AG08396 (cell line): ENCODE measurements around the gene ARHGAP15.
A peak's percentile ranks its signal among the peaks of the same experiment; 100 is the strongest.

Experiments
- DNase-seq: peaks from one replicate; pipeline ENCODE4 v3.0.0; 2012; ENCODE audit warnings: low spot score, mixed read lengths

Gene ARHGAP15

GRCh38 chr2:143398781-143399180 is 269.6 kb downstream of the ARHGAP15 start:
- no peak for DNase-seq

GRCh38 chr2:143399631-143400069 is 270.4 kb downstream of the ARHGAP15 start:
- DNase-seq, result no peak

- no peak for DNase-seq
These were observed 272.6 kb downstream of the ARHGAP15 start for GRCh38 chr2:143401861-143402260.

- no peak for DNase-seq
These were observed 273.2 kb downstream of the ARHGAP15 start for GRCh38 chr2:143402451-143402850.

GRCh38 chr2:143410082-143410897 is 281.1 kb downstream of the ARHGAP15 start:
- DNase-seq, result no peak

- DNase-seq, result no peak
These were observed 286.4 kb downstream of the ARHGAP15 start for GRCh38 chr2:143415571-143415970.

GRCh38 chr2:143417428-143417827 is 288.2 kb downstream of the ARHGAP15 start:
- no peak for DNase-seq

GRCh38 chr2:143420313-143420712 is 291.1 kb downstream of the ARHGAP15 start:
- no peak for DNase-seq

GRCh38 chr2:143422681-143423080 is 293.5 kb downstream of the ARHGAP15 start:
- no peak for DNase-seq

- no peak for DNase-seq
These were observed 296.7 kb downstream of the ARHGAP15 start for GRCh38 chr2:143425896-143426295.

- DNase-seq, result peak; percentile 47
These were observed 297.1 kb downstream of the ARHGAP15 start for GRCh38 chr2:143426296-143426695.

GRCh38 chr2:143428700-143429099 is 299.5 kb downstream of the ARHGAP15 start:
- no peak for DNase-seq

GRCh38 chr2:143429932-143430679 is 300.9 kb downstream of the ARHGAP15 start:
- DNase-seq, result no peak

- no peak for DNase-seq
These were observed 302.1 kb downstream of the ARHGAP15 start for GRCh38 chr2:143431316-143431715.

GRCh38 chr2:143433251-143433650 is 304.0 kb downstream of the ARHGAP15 start:
- DNase-seq, result no peak

- DNase-seq, result no peak
These were observed 304.6 kb downstream of the ARHGAP15 start for GRCh38 chr2:143433840-143434239.

- DNase-seq, result no peak
These were observed 305.2 kb downstream of the ARHGAP15 start for GRCh38 chr2:143434445-143434844.

- no peak for DNase-seq
These were observed 305.9 kb downstream of the ARHGAP15 start for GRCh38 chr2:143435131-143435530.

- DNase-seq, result no peak
These were observed 307.7 kb downstream of the ARHGAP15 start for GRCh38 chr2:143436951-143437350.

GRCh38 chr2:143440411-143441012 is 311.3 kb downstream of the ARHGAP15 start:
- no peak for DNase-seq

GRCh38 chr2:143442193-143442592 is 313.0 kb downstream of the ARHGAP15 start:
- no peak for DNase-seq

- no peak for DNase-seq
These were observed 322.5 kb downstream of the ARHGAP15 start for GRCh38 chr2:143451642-143452281.
